ENCODE results near the gene ERICH4. TPM values are rescaled to one million over a fixed set of nuclear protein-coding genes. Genes with fewer than 3 reads are reported as not detected.

ERICH4 gene
- total and polyA plus RNA-seq, 2 of the 4 experiments (the other 2 are of a cell fraction), result not detected

GRCh38 chr19:41397086-41398049 lies 45.6 kb upstream of the ERICH4 start, which contains the start of the genes BCKDHA and EXOSC5 (continued):
- TF ChIP-seq, protein P1, sequence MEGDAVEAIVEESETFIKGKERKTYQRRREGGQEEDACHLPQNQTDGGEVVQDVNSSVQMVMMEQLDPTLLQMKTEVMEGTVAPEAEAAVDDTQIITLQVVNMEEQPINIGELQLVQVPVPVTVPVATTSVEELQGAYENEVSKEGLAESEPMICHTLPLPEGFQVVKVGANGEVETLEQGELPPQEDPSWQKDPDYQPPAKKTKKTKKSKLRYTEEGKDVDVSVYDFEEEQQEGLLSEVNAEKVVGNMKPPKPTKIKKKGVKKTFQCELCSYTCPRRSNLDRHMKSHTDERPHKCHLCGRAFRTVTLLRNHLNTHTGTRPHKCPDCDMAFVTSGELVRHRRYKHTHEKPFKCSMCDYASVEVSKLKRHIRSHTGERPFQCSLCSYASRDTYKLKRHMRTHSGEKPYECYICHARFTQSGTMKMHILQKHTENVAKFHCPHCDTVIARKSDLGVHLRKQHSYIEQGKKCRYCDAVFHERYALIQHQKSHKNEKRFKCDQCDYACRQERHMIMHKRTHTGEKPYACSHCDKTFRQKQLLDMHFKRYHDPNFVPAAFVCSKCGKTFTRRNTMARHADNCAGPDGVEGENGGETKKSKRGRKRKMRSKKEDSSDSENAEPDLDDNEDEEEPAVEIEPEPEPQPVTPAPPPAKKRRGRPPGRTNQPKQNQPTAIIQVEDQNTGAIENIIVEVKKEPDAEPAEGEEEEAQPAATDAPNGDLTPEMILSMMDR (conservative IDR thresholded peaks at IDR 0.05; ENCODE audit: low read depth, low read length), result no peak

DNA sequence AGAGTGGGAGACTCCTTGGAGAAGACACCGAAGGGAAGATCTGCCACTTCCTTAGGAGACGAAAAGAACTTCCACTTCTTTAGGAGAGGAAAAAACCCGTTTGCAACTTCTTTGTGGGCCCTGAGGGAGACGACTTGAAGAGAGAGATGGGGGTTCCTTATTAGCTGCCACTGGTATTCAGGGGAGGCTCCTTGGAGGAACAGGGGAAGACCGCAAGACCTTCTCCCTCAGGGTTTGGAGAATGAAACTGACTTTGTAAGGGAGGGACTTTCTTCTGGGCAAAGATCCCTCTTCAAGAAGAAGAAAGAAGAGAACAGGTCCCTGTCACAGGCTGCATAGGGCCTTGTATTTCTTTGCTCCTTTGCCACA lies 44.9 kb upstream of the ERICH4 start:
- Histone ChIP-seq H3K14ac (replicated peaks; ENCODE audit: low read depth, low read length) (peak overlapping the region; percentile 69), H3K9me3 (ENCODE audit: control insufficient read depth, insufficient read depth, low read length) (no peaks in the 10 kb centered on the region), H4K91ac (ENCODE audit: insufficient read depth, low read depth, low read length) (no peak overlapping the region), H3K36me3 (ENCODE audit: control insufficient read depth, insufficient read depth, low read length) (0 out of 2 replicates have a peak, but pooled peaks cover 3% of the 10 kb centered on the region), H2BK15ac (ENCODE audit: low read depth, low read length) (no peak overlapping the region), H3K4ac (ENCODE audit: low read depth, low read length) (peak overlapping the region; percentile 54; the same call in 1 of the 2 replicates), H2BK5ac (ENCODE audit: low read depth, low read length, poor library complexity, severe bottlenecking) (peak overlapping the region; percentile 93), H4K5ac (ENCODE audit: low read depth, low read length) (peak overlapping the region; percentile 71), H4K20me1 (ENCODE audit: insufficient read depth, low read length) (no peaks in the 10 kb centered on the region), H3K4me2 (ENCODE audit: low read depth, low read length) (peak overlapping the region; percentile 94), H3K4me3 (ENCODE audit: insufficient read depth, low read depth, low read length) (peak overlapping the region; percentile 79), H2BK120ac (ENCODE audit: low read depth, low read length) (no peak overlapping the region), H3K79me1 (ENCODE audit: low read depth in 1 of 2, low read length in 2 of 2) (peaks cover 18 to 30% of the 10 kb centered on the region in 2 experiments), H2AFZ (replicated peaks; ENCODE audit: low read length, poor library complexity) (peak overlapping the region; percentile 89), H4K8ac (ENCODE audit: low read depth in 2 of 2, low read length in 2 of 2) (peak overlapping the region; percentile 59 to 74; a peak in 3 of 4 replicates), H3K4me1 (ENCODE audit: control insufficient read depth, insufficient read depth, low read length) (peaks cover 4% of the 10 kb centered on the region; the same call in 1 of the 2 replicates), H3K9me1 (ENCODE audit: insufficient read depth, low read length) (peaks cover 9% of the 10 kb centered on the region; the same call in 1 of the 2 replicates), H3K56ac (ENCODE audit: extremely low read depth, insufficient read depth, low read length) (peak overlapping the region; percentile 62), H3K23ac (ENCODE audit: low read depth, low read length) (no peak overlapping the region), H3K18ac (ENCODE audit: low read depth, low read length) (no peak overlapping the region), H2AK5ac (ENCODE audit: low read depth, low read length) (no peak overlapping the region), H2BK20ac (ENCODE audit: low read depth, low read length) (no peak overlapping the region), H3K9ac (ENCODE audit: low read depth, low read length) (peak overlapping the region; percentile 81), H2AK9ac (replicated peaks; ENCODE audit: low read depth, low read length, poor library complexity) (peak overlapping the region; percentile 87), H3K27ac (ENCODE audit: insufficient read depth, low read length) (peak overlapping the region; percentile 70), H3K27me3 (ENCODE audit: control insufficient read depth, insufficient read depth, low read length) (no peaks in the 10 kb centered on the region)
- ChIA-PET POLR2A (ENCODE audit: unreplicated experiment) (no interaction called here), CTCF (no interaction called here)
- DNase-seq, result no peak
- no TSS peak for BruUV-seq (replicated peaks)
- dilution Hi-C loops (cut with HindIII; ENCODE audit: low sequenced_read_pairs, unreplicated experiment), result no loop called here
- intact Hi-C loops (cut with micrococcal nuclease), result loop anchor here (5.0 kb wide), 1 partner anchor 46 kb away; the partner anchor contains the start of gene TGFB1
- TF ChIP-seq SMC3 (IDR thresholded peaks at IDR 0.05; ENCODE audit: low read depth, low read length), result no peak
- WGBS, 2 experiments (ENCODE audit: extremely low coverage in 2 of 2, insufficient read length in 1 of 2), result no CpG with 5 or more reads among the region's 5 CpGs
- in situ Hi-C loops (cut with MboI; ENCODE audit: low sequenced_read_pairs), result no loop called here
- no peak for ATAC-seq (ENCODE audit: low read depth)
